Stimulated activated CD8-positive, alpha-beta memory T cell treated with anti-CD3 and anti-CD28 coated beads, Interleukin-12 subunit alpha, Interleukin-12 subunit beta, amount 100 ng/mL, for 1 hour (primary cell): ENCODE results near the gene PCP4.

Experiments
- DNase-seq: peaks from one replicate; pipeline ENCODE4 v3.0.0-alpha.2; 2020; ENCODE audit warnings: low read depth

The PCP4 gene

GRCh38 chr21:39924577-39925308 lies 57.5 kb downstream of the PCP4 start:
- no peak for DNase-seq

- DNase-seq: no peak
Observed at GRCh38 chr21:39927304-39927886, 60.2 kb downstream of the PCP4 start.

GRCh38 chr21:39932335-39932734 lies 65.1 kb downstream of the PCP4 start:
- DNase-seq: no peak

GRCh38 chr21:39934895-39935294 lies 67.7 kb downstream of the PCP4 start:
- no peak for DNase-seq

- DNase-seq: no peak
Observed at GRCh38 chr21:39935716-39936115, 68.5 kb downstream of the PCP4 start.

GRCh38 chr21:39938086-39938625 lies 70.9 kb downstream of the PCP4 start:
- no peak for DNase-seq

GRCh38 chr21:39946199-39946598 lies 79.0 kb downstream of the PCP4 start:
- DNase-seq: no peak

- DNase-seq: no peak
Observed at GRCh38 chr21:39947031-39947430, 79.8 kb downstream of the PCP4 start.

GRCh38 chr21:39951183-39952101 lies 84.2 kb downstream of the PCP4 start:
- no peak for DNase-seq

GRCh38 chr21:39952265-39952664 lies 85.0 kb downstream of the PCP4 start:
- DNase-seq: no peak

- no peak for DNase-seq
Observed at GRCh38 chr21:39954570-39954969, 87.3 kb downstream of the PCP4 start.

- DNase-seq: no peak
Observed at GRCh38 chr21:39955326-39955725, 88.1 kb downstream of the PCP4 start.

GRCh38 chr21:39956586-39956985 lies 89.3 kb downstream of the PCP4 start:
- DNase-seq: no peak

GRCh38 chr21:39958731-39959130 lies 91.5 kb downstream of the PCP4 start:
- no peak for DNase-seq

- no peak for DNase-seq
Observed at GRCh38 chr21:39961251-39961650, 94.0 kb downstream of the PCP4 start.

GRCh38 chr21:39965026-39965425 lies 97.8 kb downstream of the PCP4 start:
- DNase-seq: no peak

- no peak for DNase-seq
Observed at GRCh38 chr21:39966786-39967185, 99.5 kb downstream of the PCP4 start.

GRCh38 chr21:39968010-39968409 lies 100.8 kb downstream of the PCP4 start:
- no peak for DNase-seq

- DNase-seq: no peak
Observed at GRCh38 chr21:39969691-39970364, 102.6 kb downstream of the PCP4 start.

- no peak for DNase-seq
Observed at GRCh38 chr21:39971956-39972355, 104.7 kb downstream of the PCP4 start.

- no peak for DNase-seq
Observed at GRCh38 chr21:39972471-39972870, 105.2 kb downstream of the PCP4 start.
